Mucosa of stomach (tissue), 1 donor: ENCODE results near the gene SHD.
A peak's percentile ranks its signal among the peaks of the same experiment; 100 is the strongest.
"Not testable (repeated sequence)": the region's sequence is repeated elsewhere in the genome, so short reads cannot be mapped to it uniquely, and the experiment has no call there.

Source experiments
- H3K27me3 ChIP-seq: one replicate; pipeline ENCODE4 v1.7.0; 2013; ENCODE audit warnings: mild to moderate bottlenecking, low read length; ENCODE audit not compliant: control insufficient read depth, insufficient read depth
- H3K36me3 ChIP-seq: one replicate; pipeline ENCODE4 v1.7.0; 2013; ENCODE audit warnings: low read length; ENCODE audit not compliant: control insufficient read depth, insufficient read depth
- H3K4me1 ChIP-seq: one replicate; pipeline ENCODE4 v1.7.0; 2013; ENCODE audit warnings: mild to moderate bottlenecking, low read length; ENCODE audit not compliant: control insufficient read depth, insufficient read depth
- H3K4me3 ChIP-seq: one replicate; pipeline ENCODE4 v1.7.0; 2013; ENCODE audit warnings: low read length
- H3K9ac ChIP-seq: one replicate; pipeline ENCODE4 v1.7.0; 2013; ENCODE audit warnings: mild to moderate bottlenecking, low read length, moderate library complexity
- H3K9me3 ChIP-seq: one replicate; pipeline ENCODE4 v1.7.0; 2013; ENCODE audit warnings: mild to moderate bottlenecking, low read length, moderate library complexity; ENCODE audit not compliant: control insufficient read depth
- donor health status: Pancreatic carcinoma.

Gene SHD

DNA sequence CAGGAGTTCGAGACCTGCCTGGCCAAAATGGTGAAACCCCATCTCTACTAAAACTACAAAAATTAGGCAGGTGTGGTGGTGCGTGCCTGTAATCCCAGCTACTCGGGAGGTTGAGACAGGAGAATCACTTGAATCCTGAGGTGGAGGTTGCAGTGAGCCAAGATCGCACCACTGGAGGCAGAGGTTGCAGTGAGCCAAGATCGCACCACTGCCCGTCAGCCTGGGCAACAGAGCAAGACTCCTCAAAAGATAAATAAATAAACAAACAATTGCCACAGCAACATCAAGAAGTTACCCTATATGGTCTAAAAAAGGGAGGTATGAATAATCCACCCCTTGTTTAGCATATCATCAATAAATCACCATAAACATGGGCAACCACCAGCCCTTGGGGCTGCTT is 33.1 kb upstream of the SHD start:
- not testable (repeated sequence) for H3K4me1 ChIP-seq, H3K9me3 ChIP-seq, H3K9ac ChIP-seq, H3K36me3 ChIP-seq, H3K27me3 ChIP-seq
- H3K4me3 ChIP-seq = peak overlapping the region; percentile 98

DNA sequence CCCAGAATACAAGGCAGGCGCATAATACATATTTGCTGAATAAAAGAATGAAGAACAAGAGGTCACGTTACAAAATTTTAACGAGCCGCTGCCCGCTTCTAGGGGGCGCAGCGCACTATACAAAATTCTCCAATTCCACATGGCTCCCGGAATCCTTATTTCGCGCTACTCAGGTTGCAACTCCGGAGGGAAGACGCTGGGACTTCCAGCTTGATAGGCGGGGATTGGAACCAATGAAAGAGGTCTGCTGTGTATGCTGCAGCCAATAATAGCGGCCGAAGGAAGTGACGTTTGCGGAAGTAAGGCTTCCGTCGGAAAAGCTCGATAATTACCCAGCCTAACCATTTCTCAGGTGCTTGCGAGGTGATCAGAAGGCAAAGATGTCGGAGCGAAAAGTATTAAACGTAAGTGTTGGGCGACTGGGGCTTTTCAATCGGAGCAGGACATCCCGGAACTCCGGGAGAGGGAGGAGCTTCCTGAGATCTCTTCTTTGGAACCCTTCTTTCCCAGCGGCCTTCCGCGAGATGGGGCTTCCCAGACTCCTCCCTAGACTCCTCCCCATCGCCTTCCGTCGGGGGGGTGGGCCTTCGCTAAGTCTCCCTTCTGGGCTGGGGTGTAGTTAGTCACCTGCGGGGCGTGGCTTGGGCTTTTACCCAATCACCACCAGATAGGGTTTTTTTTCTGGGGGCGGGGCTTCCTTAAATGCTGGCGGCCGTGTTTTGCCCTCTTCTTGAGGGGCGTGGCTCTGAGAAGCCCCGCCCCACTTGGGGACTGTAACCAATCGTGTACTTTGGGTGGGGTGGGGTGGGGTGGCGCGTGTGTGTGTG is 32.1 kb upstream of the SHD start, which contains the start of gene YJU2:
TSS of gene YJU2 (plus strand) at position 314 of the 827 bp plus-strand sequence. CDS start at position 381, 67 bp downstream.
- Histone ChIP-seq H3K4me1 (peaks cover 6% of the 10 kb centered on the region), H3K9ac (peak within 1 kb of the TSS; percentile 94), H3K4me3 (peak within 1 kb of the TSS; percentile 98), H3K36me3 (peaks cover 4% of the 10 kb centered on the region), H3K9me3 (no peaks in the 10 kb centered on the region), H3K27me3 (no peaks in the 10 kb centered on the region)

DNA sequence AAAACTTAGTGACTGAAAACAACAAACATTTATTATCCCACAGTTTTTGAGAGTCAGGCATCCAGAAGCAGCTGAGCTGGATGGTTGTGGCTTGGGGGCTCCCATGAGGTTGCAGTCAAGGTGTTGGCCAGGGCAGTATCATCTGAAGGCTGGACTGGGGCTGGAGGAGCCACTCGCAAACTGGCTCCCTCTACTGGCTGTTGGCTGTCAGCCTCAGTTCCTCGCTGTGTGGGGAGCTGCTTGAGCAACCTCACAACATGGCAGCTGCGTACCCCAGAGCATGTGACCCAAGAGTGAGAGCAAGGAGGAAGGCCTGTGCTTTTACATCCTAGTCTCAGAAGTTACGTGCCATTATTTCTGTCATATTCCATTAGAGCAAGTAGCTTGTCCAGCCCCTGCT is 22.5 kb upstream of the SHD start:
- Histone ChIP-seq H3K4me3 (no peak overlapping the region), H3K36me3 (peaks cover 24% of the 10 kb centered on the region), H3K9me3 (no peaks in the 10 kb centered on the region), H3K27me3 (no peaks in the 10 kb centered on the region), H3K9ac (no peak overlapping the region), H3K4me1 (no peaks in the 10 kb centered on the region)

DNA sequence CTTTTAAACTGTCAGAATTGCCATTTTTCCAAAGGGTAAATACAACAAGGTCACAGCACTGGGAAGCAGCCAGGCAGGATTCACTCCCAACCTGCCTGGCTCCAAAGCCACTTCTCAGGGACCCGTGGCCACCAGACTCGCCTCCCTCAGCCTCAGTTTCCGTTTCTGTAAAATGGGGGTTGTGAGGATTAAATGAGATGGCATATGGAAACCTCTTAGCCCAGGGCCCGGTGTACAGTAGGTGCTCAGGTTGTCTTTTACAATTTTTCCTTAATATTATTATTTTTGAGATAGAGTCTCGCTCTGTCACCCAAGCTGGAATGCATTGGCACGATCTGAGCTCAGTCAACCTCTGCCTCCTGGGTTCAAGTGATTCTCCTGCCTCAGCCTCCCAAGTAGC is 22.0 kb upstream of the SHD start:
- Histone ChIP-seq H3K9ac (no peak overlapping the region), H3K27me3 (no peaks in the 10 kb centered on the region), H3K4me1 (no peaks in the 10 kb centered on the region), H3K4me3 (no peak overlapping the region), H3K36me3 (peaks cover 24% of the 10 kb centered on the region), H3K9me3 (no peaks in the 10 kb centered on the region)

GRCh38 chr19:4258181-4258580 is 20.9 kb upstream of the SHD start:
- Histone ChIP-seq H3K9me3 (no peaks in the 10 kb centered on the region), H3K4me1 (no peaks in the 10 kb centered on the region), H3K36me3 (peaks cover 24% of the 10 kb centered on the region), H3K4me3 (no peak overlapping the region), H3K9ac (no peak overlapping the region), H3K27me3 (no peaks in the 10 kb centered on the region)

DNA sequence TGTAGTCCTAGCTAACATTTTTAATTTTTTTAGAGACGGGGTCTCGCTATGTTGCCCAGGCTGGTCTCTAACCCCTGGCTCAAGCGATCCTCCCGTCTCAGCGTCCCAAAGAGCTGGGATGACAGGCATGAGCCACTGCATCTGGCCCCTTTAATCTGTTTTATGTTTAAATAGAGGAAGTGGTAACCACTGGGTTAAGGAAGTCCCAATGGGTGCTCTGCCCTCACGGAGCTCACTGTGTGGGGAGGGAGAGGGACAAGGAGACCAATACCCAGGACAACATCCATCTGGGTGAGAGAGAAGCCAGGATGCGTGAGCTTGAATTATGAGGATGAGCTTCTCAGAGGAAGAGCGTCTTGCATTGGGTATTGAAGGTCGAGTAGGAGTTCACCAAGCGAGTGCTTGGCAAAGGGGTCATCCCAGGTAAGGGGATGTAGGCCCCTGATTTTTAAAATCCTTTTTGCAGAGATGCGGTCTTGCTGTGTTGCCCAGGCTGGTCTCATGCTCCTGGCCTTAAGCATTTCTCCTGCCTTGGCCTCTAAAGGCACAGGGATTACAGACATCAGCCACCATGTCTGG is 18.4 kb upstream of the SHD start:
- Histone ChIP-seq H3K9me3 (no peaks in the 10 kb centered on the region), H3K36me3 (peaks cover 18% of the 10 kb centered on the region), H3K4me1 (no peaks in the 10 kb centered on the region), H3K9ac (no peak overlapping the region), H3K27me3 (no peaks in the 10 kb centered on the region), H3K4me3 (no peak overlapping the region)

DNA sequence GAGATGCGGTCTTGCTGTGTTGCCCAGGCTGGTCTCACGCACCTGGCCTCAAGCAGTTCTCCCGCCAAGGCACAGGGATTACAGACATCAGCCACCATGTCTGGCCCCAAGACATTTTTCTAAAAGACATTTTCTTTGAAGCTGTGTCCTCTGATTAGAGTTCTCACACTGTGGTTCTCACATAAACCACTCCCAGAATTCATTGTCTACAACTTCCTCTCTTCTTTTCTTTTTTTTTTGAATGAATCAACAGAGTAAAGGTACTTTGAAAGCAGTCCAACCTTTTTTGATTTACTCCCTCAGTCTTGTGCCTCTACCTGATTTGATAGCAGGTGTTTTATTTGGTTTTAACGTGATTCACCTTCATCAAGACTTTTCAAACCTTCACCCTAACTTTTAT is 14.3 kb upstream of the SHD start:
- Histone ChIP-seq H3K9ac (no peak overlapping the region), H3K4me3 (no peak overlapping the region), H3K36me3 (peaks cover 11% of the 10 kb centered on the region), H3K4me1 (peaks cover 5% of the 10 kb centered on the region), H3K27me3 (no peaks in the 10 kb centered on the region), H3K9me3 (no peaks in the 10 kb centered on the region)

- peaks cover 10% of the 10 kb centered on the region for H3K36me3 ChIP-seq
- H3K27me3 ChIP-seq = no peaks in the 10 kb centered on the region
- no peak overlapping the region for H3K9ac ChIP-seq
These were observed 12.6 kb upstream of the SHD start for GRCh38 chr19:4266253-4267000.

GRCh38 chr19:4267101-4267900 is 11.8 kb upstream of the SHD start:
- no peak overlapping the region for H3K4me3 ChIP-seq
- no peaks in the 10 kb centered on the region for H3K27me3 ChIP-seq
- peaks cover 10% of the 10 kb centered on the region for H3K36me3 ChIP-seq
- no peaks in the 10 kb centered on the region for H3K9me3 ChIP-seq
- H3K9ac ChIP-seq = no peak overlapping the region
- H3K4me1 ChIP-seq = peaks cover 5% of the 10 kb centered on the region

More at GRCh38 chr19:4266253-4267000, 12.6 kb upstream of the SHD start:
- Histone ChIP-seq H3K9me3 (no peaks in the 10 kb centered on the region), H3K4me3 (no peak overlapping the region), H3K4me1 (peaks cover 5% of the 10 kb centered on the region)

DNA sequence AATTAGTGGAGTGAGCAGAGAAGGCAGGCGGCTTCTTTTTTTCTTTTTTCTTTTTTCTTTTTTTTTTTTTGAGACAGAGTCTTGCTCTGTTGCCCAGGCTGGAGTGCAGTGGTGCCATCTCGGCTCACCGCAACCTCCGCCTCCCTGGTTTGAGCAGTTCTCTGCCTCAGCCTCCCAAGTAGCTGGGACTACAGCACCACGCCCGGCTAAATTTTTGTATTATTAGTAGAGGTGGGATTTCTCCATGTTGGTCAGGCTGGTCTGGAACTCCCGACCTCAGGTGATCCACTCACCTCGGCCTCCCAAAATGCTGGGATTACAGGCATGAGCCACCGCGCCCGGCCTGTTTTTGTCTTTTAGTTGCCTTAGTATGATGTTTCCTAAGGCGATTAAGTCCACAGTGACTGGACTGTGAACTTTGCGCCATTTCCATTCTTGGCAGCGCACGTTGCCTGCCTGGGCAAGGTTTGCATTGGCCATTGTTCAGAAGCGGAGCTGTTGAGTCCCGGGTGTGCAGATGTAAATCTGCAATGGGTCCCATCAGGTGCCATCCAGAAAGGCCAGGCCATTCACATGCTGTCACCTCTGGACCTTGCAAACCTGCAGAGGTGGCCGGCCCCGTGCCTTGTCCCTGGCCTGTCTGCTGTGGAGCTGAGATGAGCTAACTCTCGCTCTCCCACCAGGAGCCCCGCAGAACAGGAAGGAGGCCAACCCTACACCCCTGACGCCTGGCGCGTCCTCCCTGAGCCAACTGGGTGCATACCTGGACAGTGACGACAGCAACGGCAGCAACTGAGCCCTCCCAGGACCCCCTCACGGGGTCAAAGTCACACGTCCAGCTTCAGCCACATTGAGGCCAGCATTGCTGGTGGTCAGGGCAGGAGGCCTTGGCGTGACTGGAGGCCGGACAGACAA is 10.9 kb upstream of the SHD start:
- H3K4me1 ChIP-seq = peaks cover 5% of the 10 kb centered on the region
- no peaks in the 10 kb centered on the region for H3K9me3 ChIP-seq
- peaks cover 10% of the 10 kb centered on the region for H3K36me3 ChIP-seq
- no peaks in the 10 kb centered on the region for H3K27me3 ChIP-seq
- H3K9ac ChIP-seq = no peak overlapping the region
- H3K4me3 ChIP-seq = no peak overlapping the region
